HG02759 (cell line): Measurements from ENCODE around the gene PEAK1.
"Not testable (repeated sequence)": the region's sequence is repeated elsewhere in the genome, so short reads cannot be mapped to it uniquely, and the experiment has no call there.

Source experiments
- ATAC-seq: cut with Tn5 transposase; IDR thresholded peaks from one replicate; pipeline ENCODE4 v1.9.1; 2021; ENCODE audit warnings: mild to moderate bottlenecking, moderate library complexity; ENCODE audit not compliant: unreplicated experiment

PEAK1 gene

DNA sequence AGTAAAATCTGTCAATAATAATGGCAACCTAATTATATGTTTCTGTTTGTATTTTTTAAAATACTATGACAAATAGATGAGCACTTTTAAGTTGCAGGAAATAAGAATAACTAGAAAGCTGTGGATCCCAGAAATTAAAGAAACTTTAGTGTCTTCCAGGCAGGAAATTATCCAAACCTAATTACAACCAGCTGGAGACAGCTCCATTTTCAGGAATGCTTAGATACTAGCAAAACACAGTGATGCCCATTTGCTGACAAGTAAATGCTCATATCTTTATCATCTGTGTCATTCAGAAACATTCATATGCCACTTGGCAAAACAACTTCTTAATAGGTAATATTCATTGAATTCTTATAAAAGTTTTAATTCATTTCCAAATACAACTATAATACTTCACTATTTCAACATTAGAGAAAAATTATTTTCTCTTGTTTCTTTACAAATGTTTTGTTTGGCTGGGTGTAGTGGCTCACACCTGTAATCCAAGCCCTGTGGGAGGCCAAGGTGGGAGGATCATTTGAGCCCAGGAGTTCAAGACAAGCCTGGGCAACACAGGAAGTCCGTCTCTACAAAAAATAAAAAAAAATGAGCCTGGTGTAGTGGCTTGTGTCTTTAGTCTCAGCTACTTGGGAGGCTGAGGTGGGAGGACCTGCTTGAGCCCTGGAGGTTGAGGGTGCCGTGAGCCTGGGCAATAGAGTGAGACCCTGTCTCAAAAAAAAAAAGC is 179.9 kb downstream of the PEAK1 start:
- ATAC-seq = no peak

DNA sequence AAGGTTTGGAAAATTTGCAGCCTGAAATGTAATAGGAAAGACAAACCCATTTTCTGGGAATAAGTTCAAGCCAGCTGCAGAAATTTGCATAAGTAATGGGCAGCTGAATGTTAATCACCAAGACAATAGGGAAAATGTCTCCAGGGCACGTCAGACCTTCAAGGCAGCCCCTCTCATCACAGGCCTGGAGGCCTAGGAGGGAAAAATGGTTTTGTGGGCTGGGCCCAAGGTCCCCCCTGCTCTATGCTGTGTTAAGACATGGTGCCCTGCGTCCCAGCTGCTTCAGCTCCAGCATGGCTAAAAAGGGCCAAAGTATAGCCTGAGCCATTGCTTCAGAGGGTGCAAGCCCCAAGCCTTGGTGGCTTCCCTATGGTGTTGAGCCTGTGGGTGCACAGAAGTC is 184.3 kb downstream of the PEAK1 start:
- no peak for ATAC-seq

DNA sequence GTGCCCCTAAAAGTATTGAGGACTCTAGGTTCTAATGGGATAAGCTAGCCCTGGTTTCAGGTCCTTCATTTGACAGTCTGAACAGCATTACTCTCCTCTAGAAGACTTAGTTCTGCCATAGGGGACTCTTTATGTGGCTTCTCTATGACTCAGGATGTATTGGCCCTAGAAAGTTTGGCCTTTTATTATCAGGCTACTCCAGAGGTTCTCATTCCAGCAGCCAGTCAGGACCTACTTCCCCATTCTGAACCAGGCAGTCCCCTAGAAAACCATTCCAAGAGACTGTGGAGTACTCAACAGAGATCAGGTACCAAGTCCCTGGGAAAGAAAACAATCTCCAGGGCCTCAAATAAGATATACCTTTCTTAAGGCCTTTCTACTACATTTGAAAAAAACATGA is 191.1 kb downstream of the PEAK1 start:
- ATAC-seq = no peak

DNA sequence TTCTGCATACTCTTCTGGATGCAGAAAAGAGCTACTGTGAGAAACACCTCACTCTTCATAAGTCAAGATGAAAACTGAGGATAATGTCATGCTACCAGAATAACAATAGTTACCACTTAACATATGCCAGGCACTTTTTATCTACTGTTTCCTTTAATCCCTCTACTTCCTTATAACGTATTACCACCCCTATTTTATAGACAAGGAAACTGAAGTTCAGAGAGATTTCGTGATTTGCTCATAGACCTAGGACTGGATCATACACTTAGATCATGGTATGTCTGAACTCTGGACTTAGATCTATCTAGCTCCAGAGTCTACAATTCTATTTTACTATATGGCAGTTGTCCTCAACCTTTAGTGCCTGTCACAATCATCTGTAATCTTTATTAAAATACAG is 193.3 kb downstream of the PEAK1 start:
- no peak for ATAC-seq

DNA sequence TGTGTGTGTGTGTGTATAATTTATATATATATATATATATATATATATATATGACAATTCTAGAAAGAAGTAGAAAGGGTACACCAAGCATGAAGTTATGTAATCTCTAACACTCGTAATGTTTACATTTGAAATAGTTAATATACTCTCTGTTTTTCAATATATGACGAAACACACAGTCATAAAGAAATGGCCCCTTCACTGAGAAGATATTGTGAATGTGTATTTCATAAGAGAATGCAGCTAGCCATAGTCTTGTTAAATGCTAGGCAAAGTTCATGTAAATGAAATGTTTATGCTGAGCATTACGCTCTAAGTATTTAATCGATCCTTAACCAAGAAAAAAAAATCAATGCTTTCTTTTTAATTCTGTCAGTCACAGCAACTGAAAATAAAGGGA is 194.3 kb downstream of the PEAK1 start:
- no peak for ATAC-seq

DNA sequence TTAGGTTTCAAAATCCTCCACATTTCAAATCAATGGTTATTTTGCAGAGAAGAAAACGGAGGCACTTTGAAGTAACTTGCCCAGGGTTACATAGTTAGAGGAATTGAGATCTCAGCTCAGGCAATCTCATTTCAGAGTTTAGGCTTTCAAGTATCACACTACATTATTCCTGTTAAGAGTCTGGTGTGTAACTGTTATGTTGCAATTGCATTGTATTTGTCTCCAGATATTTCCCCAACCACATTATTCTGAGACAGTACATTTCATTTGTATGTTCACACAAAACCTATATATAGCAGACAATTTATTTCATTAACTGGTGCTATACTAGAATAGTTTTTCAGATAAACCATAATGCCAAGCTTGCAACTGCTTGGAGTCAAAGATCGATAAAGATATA is 194.8 kb downstream of the PEAK1 start:
- ATAC-seq = no peak

DNA sequence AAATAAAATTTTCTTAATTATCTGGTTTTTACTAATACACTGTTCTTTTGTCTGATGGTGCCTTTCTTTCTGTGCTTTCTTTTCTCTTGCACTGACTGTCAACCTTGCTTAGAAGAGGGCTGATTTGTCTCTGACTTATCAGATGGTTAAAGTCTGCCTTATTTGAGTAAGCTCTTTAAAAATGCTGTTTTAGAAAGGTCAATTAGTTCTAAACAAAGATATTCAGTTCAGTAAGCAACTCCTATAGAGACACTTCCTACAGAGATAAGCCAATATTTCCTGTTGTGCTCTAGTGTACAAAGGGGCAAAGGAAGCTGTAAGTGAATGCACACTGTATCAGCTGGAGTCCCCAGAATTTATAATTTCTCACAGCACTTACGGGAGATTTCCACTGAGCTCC is 195.6 kb downstream of the PEAK1 start:
- no peak for ATAC-seq

DNA sequence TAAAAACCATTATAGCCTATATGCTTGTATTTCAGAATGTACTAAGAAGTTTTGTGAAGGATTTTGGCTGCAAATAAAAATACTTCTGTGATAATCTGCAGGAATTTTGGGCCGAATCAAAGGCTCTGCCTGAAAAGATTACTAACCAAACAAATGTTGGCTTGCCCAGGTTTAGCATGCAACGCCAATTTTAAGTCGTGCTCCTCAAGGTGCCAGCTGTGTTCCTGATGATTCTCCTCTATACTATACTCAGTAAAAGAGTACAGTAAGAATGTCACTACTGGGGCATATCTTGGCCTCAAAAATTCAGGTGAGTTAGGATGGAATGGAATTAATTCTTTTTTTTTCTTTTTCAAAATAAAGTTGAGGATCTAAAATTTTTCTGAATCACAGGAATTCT is 198.2 kb downstream of the PEAK1 start:
- ATAC-seq = no peak

DNA sequence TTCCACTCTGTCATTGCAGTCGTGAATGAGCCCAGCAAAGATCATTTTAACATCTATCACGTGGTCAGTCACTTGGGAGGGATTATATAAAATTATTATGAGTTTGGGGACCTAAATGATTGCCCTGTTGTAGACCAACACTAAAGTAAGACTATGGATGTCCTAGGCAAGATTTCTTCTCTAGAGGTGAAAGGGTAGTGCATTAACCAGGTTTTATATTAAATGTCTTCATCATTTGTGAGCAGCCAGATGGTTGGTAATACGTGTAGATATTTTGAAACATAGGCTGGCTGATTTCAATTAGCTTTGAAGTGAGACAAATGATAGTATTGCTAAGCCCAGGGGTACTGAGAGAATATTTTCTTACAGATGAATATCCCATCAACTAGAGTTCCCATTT is 198.7 kb downstream of the PEAK1 start:
- no peak for ATAC-seq

DNA sequence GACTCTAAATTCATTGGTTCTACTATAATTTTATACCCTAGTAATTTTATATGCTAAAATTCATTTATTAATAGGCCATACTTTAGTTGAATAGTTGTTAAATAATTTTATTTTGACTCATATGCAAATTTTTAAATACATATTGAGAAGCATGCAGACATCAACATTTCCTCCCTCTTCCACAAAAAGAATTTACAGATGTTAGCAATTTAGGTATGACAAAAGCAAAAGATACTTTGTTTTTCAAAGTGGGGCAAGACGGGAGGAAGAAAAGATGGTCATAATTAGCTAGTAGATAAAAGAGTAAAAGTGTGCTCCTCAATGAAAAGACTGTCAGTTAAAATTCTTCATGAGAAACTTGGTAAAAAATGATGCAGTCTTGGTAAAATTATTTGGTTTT is 200.1 kb downstream of the PEAK1 start:
- ATAC-seq = no peak

DNA sequence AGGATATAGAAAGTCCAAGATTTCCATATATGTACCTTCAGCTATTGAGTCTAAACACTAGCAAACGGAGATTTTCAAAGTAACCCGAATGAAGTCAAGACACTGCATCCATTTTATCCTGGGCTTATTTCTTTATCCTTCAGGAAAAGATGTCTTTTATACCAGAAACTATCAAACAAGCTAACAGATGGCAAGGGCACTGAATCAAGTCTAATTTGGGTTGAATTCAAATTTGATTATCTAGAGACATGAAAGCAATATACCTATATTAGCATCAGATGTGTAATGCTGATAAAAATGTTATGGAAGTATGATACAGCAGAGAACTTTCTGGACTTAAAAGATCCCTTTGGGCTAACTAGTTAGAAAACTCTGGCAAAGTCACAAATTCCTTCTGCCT is 210.7 kb downstream of the PEAK1 start:
- no peak for ATAC-seq

DNA sequence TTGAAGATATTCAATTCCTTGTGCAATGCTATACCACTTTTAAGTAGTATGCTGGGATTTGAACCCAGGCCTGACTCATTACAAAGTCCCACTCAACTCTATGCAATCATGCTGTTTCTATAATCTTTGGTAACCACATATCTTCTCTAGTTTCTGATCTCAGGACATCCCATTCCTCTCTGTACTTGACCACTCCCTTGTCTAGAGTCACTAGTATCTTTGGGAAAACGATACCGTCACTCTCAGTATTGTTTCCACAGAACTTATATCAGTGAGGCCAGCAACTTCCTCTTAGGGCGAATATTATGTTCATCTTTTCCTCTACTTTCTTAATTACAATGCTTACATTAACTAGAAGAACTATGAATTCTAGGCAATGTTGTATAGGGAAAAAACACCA is 211.7 kb downstream of the PEAK1 start:
- ATAC-seq = no peak

DNA sequence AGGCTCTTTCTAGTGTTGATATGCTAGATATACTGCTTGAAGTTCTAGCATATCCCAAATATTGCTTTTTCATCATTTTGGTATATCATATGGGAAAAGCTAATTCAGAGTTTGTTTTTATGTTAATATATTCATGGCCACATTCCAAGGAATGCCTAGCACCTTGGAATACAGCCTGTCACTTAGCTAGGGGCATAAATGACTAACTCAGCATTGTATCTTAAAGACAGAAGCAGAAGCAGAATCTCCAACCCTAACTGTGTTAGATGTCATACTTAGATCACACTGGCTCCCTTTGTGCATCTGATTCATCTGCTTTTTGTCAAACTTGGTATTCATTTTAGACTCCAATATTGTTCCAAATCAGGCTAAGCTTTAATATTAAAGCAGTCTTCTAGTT is 218.2 kb downstream of the PEAK1 start:
- no peak for ATAC-seq

DNA sequence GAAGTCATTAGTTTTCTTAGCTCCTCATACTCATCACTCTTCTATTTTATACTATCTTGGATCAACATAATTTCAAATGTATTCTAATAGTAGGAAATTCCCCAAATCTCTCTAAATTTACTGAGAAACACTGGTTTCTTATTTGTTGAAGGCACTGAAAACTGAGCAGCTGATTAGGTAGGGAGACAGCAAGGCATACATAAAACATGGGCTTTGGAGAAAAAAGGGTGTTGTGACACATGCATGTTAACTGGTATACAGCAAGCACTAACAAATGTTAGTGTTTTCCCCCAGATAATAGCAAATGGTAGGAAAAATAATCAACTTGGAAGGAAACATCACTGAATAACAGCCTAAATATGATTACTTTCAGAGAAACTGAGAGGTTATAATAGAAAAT is 223.5 kb downstream of the PEAK1 start:
- ATAC-seq = no peak

DNA sequence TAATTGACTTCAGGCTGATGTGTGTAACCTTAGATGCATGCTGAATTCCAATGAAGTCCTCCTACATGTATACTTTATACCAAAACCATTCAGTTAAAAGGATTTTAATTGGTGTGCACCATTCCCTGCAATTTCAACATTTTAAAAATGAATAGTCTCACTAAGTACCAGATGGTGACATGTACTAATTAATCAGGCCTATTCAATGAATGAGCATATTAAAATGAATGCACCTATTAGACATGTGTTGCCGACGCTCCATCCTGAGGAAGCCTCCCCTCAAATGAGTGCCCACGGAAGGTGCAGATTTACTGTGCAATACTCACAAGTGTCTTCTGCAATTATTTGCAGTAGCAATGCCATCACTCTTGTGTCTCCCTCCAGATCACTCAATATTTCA is 224.3 kb downstream of the PEAK1 start:
- no peak for ATAC-seq

DNA sequence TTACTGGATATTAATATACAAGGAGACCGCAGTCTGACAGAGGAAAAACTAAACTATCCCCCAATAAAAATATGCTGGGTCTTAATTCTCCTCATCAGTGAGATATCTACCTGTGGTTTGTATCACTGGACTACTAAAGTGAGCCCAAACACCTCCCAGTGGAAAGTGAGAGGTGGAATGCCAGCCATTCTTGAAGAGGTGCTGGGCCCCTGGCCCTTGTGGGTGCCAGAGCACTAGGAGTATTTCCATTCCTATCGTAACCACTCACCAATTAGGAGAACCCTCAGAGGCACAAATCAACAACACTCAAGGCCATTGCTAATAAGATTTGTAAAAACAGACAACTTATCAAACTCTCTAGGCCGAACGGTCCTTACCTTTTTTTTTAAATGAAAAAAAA is 227.5 kb downstream of the PEAK1 start:
- no peak for ATAC-seq

DNA sequence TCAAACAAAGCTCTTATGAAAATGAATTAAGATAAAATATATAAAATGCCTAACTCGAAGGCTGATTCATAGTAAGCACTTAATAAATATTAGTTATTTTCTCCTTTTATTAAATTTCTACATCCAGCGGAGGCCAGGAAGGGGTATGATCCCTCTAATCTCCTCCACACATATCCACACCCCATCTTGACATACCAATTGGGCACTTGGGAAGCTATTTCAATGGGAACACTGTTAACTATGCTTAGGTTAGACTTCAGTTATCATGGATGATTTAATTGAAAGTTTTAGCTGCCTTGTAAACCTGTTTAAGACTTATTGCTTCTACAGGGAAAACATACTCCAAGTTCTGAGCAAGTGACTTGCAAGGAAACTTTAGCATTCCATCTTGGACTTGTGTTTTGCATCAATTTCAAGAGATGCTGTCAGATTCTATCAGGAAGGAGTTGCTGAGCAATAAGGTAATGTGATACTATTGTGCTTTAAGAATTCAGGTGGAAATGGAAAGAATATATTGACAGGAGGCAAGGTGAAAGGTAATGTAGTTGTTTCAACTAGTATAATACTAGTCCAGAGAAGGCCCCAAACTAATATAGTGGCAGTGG is 228.6 kb downstream of the PEAK1 start:
- no peak for ATAC-seq

DNA sequence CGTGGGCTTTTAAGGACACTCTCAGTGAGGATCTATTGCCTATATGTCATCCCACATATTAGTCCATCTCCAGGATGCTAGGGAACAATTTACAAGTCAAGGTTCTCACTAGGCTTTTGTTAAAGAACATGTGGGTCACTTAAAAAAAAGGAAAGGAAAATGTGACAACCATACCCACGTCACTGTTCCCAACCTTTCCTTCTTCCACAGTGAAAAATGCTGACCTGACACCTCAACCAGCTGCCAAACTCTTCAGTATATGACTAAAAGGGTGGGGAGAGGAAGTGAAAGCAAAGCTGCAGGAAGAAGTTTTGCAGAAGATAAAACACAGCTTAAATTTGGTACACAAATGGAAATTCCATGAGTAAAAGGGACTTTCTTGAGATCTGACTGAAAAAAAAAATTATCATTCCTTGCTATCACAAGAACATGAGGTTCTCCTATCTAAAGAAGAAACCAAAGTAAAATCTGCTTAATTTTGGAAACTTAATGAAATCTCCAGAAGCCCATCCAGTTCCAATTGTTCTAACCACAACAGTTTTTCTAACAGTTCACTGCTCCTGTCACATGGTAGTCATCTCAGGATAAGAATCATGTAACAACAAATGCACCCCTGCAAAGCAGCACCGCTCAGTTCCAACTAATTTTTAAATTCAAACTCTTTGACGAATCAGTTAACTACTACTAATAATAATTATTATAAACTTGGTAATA is 232.0 kb downstream of the PEAK1 start:
- peak; percentile 53 for ATAC-seq

DNA sequence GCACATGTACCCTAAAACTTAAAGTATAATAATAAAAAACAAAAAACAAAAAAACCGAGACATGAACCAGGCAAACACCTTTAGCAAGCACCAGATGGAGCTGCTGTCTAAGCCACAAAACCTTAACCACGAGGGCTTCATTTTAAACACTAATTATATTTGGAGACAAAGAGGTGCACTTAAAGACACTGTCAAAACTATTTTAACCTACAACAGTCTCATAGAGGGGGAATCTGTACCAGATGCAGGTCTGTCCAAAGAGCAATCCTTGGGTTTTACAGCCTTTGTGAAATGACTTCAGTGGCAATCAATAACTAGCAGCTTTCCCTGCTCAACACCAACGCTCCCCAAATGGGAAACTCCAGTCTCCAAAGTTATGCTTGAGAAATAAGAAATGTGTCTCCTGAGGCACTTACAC is 233.3 kb downstream of the PEAK1 start:
- no peak for ATAC-seq

DNA sequence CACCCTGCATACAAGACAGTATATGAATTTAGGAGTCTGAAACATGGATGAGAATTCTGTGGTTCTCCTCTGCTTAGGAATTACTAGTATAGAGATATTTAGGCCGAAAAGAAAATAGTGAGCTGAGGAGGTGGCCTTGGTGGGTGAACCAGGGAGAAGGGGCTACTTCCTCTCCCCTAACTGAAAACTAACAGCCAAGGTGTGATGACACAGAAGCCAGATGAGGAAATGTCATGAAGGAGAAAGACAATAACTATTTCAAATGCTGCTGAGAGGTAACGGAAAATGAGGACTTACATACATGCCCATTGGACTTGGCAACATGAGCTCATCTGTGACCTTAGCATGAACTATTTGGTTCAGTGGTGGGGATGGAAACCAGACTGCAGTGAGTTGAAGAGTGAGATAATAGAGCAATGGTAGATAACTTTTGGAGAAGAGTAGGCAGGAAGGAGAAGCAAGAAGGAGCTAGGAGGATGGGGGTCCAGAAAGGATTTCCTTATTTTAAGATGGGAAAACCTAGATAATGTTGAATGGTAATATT is 234.6 kb downstream of the PEAK1 start:
- no peak for ATAC-seq

DNA sequence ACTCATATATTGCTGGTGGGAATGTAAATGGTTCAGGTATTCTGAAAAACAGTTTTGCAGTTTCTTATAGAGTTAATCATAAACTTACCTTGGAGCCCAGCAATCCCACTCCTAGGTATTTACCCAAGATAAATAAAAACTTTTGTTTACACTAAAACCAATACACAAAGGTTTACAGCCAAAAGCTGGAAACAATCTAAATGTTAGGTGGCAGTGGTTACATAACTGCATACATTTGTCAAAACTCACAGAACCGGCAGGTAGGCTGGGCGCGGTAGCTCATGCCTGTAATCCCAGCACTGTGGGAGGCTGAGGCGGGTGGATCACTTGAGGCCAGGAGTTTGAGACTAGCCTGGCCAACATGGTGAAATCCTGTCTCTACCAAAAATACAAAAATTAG is 235.6 kb downstream of the PEAK1 start:
- not testable (repeated sequence) for ATAC-seq

DNA sequence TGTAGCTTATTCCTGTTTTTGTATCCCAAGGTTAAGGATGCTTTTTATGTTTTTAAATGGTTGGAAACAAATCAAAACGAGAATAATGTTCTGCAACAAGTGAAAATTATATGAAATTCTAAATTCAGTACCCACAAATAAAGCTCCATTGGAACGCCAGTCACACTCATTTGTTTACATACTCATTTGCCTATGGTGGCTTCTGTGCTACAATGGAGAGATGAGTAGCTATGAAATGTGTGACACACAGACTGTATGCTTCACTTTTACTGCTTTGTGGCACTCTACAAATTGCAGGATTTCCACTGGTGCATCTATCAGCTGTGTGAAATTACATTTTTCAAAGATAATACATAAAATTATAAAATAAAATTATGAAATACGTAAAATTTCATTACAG is 236.8 kb downstream of the PEAK1 start:
- ATAC-seq = no peak
